HG03457 (cell line): Measurements from ENCODE around the gene PPP6R2.

Experiments used
- ATAC-seq: cut with Tn5 transposase; IDR thresholded peaks from one replicate; pipeline ENCODE4 v1.9.1; 2021; ENCODE audit warnings: moderate number of reproducible peaks; ENCODE audit not compliant: unreplicated experiment

The PPP6R2 gene

GRCh38 chr22:50464451-50464850, 121.3 kb downstream of the PPP6R2 start:
- no peak for ATAC-seq

DNA sequence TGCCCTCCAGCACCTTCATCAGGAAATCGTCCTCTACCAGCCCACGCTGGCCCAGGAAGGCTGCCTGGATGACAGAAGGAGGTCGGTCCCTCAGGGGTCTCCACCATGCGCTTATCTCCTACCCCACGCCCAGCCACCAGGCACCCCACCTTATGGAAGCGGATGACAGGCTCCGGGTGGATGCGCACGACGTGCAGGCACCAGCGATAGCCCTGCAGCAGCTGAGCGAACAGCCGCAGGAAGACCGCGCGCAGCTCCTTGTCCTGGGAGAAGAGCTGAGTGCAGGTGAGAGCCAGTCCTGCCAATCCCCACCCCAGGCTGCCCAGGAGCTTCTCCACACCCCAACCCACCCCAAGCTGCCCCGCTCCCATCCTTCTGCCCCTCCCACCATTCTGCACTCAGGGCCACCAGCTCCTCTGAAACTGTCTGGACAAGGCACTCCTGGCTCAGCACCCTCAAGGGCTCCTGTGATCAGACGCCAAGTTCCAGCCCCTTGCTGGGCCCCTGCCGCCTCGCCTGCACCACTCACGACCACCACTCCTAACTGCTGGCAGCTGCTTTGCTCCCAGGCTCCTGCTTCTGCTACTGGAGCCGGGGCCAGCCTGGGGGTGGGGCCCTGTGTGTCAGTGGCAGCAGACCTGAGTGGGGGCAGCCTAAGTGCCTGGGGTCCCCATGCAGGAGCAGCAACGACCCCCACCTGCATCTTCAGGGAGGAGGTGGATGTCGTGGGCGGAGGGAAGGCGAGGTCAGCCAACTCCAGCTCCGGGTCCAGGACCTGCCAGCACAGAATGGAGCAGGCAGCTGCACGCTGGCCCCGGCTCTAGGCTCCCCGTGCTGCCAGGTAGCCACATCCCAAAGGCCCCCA, 122.2 kb downstream of the PPP6R2 start:
- ATAC-seq: no peak

- no peak for ATAC-seq
Observed at GRCh38 chr22:50467341-50467740, 124.2 kb downstream of the PPP6R2 start.

GRCh38 chr22:50467773-50468440, 124.8 kb downstream of the PPP6R2 start:
- no peak for ATAC-seq

- ATAC-seq: no peak
Observed at GRCh38 chr22:50468626-50469025, 125.5 kb downstream of the PPP6R2 start.

DNA sequence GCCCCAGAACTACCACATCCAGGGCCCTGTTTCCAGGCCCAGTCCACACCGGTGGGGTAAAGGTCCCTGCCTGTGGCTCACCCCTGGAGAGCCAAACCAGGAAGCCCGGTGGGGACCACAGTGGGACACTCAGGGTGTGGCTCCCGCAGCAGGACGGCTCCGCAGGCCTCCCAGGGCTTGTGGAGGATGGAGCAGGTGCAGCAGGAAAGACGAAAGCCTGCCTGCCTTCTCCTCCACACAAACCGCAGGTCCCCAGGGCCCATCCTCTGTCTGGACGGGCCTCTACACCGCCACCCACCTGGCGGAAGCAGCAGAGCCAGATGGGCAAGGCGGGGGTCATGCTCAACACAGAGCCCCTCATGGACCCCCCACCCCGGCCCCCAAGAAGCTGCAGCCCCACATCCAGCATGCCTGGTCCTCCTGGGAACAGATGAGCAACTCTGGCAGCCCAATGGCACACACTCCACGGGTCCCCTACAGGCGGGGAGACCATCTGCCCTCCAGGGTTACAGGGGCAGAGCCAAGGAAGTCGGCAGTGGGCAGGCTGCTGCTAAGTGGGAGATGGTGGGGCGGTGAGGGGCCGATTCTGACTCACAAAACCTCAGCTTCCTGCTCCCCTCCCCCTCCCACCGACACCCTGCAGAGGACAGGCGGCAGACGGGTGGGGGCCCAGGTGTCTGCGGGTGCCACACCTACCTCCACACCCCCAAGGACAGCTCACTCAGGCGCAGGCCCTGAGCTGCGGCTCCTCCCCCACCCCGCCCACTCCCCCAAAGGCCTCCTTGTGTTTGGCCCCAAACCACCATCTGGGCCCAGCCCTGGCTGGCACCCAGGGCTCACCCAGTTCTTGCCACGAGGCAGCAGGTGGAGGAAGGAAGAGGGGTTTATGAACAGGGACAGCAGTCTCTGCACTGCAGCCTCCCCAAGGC, 126.5 kb downstream of the PPP6R2 start:
- peak; percentile 28 for ATAC-seq

DNA sequence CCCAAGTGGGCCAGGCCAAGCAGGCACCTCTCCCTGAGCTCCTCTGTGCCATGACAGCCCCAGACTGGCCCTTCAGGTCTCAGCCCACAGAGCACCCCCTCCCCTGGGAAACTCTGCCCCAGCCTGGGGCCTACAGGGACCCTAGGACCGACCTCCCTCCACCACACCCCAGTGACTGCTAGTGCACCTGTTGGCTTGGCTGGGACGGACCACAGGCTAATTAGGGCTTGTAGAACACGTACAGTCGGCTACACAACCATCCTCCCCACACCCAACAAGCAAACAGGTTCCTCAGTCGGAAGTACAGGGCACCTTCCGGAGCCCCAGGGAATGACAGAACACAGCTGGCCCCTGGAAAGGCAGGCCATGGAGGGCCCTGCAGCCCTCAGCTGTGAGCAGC, 127.4 kb downstream of the PPP6R2 start:
- peak; percentile 2 for ATAC-seq

GRCh38 chr22:50471197-50471847, 128.2 kb downstream of the PPP6R2 start:
- ATAC-seq: no peak

GRCh38 chr22:50471962-50472361, 128.8 kb downstream of the PPP6R2 start:
- ATAC-seq: no peak

DNA sequence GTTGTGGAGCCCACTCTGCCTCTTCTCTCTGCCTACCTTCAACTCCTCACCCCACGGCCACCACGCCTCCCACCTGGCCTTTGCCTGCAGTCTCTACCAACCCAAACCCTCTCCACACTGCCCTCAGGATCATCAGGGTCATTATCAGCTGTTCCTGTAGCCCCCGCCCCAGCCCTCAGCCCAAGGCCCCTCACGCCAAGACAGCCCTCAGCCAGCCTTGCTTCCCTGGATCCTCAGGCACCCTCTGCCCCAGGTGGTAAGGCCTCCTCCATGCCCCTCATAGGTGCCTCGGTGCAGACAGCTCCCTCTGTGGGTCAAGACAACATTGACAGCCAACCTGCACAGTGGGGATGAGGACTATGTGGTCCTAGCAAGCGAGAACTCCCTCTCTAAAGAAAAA, 130.0 kb downstream of the PPP6R2 start:
- no peak for ATAC-seq

- ATAC-seq: no peak
Observed at GRCh38 chr22:50473855-50474671, 130.9 kb downstream of the PPP6R2 start.

DNA sequence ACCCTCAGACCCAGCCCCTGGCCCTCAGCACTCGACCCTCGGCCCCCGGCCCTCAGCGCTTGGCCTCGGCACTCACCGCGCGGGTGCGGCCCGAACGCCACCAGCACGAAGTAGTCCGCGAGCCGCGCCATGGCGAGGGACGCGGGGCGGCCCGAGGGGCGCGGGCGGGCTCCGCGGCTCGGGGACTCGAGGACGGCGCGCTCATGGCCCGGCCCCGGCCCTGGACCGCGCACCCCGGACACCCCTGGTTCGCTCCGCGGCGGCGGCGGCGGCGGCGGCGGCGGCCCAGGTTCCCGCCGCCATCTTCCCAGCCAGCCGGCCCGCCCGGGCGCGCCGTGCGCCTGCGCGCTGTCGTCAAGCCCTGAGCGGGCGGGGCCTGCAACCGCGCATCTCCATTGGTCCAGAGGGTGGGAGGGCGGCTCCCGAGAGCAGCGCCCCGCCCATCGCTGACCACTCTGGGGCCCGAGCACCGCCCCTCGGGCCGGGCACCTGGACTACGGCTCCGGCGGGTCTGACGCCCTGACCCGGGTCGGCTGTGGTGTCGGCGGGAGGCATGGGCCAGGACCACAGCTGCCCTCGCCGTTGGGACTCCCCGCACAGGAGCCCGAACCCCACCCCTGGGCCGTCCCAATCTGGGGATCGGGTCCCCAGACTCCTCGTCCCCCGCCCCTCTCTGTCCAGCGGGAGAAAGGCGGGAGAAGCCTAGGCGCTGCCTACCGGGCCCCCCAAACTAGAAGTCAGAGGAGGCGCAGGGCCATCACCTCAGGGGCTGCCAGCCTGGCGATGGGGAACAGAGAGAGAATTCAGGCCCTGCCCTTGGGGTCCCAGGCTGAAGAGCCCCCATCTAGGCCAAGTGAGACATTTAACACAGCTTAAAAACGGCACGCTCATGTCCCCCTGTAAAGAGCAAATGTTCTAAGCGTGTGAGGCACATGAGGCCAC, 131.9 kb downstream of the PPP6R2 start, which contains the start of gene SBF1:
Gene SBF1, minus strand, starts transcription at position 326 of the 942 bp plus-strand sequence. Its CDS starts 195 bp downstream, at position 131.
- ATAC-seq: peak; percentile 42

DNA sequence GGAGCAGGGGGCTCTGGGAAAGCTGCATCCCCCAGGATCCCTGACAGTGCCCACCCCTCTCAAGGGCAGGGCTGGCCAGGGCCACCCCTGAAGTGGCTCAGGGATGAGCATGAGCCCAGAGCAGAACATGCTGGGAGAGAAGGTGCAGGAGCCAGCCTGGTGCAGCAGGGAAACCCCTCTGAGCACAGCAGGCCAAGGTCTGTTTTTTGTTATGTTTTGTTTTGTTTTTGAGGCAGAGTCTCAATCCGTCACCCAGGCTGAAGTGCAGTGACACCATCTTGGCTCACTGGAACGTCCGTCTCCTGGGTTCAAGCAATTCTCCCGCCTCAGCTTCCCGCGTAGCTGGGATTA, 132.5 kb downstream of the PPP6R2 start:
- ATAC-seq: no peak

GRCh38 chr22:50476868-50477267, 133.7 kb downstream of the PPP6R2 start:
- ATAC-seq: no peak

DNA sequence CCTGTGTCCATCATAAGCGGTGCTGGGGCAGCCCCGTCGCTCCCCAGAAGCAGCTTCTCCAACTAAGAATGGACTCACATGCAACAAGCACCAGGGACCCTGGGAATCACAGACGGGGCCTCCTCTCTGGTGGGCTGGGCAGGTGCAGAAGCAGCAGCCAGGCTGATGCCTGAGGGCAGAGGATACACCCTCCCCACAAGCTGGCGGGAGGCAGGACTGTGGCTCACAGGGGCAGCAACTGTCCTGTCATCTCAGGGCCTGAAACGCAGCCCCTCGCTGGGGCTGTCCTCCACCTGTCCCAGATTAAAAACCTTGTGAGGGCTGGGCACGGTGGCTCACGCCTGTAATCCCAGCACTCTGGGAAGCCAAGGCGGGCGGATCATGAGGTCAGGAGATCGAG, 134.8 kb downstream of the PPP6R2 start:
- no peak for ATAC-seq

- no peak for ATAC-seq
Observed at GRCh38 chr22:50479721-50480120, 136.6 kb downstream of the PPP6R2 start.

DNA sequence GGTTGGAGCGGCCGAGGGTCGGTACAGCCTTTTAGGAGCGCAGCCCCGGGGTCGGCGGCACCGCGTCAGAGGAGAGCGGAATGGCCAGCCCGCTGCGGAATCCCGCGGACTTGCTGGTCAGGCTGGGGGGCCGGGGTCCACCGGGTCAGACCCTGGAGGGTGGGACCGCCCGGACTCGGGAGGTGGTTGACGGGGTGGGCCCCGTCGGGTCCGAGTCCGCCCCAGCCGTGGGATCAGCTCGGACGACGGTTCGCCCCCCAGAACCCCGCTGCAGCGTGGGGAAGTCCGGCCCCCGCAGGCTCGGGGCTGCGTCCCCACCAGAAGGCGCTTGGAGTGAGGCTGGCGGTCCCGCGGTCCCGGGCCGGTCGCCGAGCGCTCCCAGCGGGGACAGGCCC, 137.9 kb downstream of the PPP6R2 start:
- no peak for ATAC-seq

DNA sequence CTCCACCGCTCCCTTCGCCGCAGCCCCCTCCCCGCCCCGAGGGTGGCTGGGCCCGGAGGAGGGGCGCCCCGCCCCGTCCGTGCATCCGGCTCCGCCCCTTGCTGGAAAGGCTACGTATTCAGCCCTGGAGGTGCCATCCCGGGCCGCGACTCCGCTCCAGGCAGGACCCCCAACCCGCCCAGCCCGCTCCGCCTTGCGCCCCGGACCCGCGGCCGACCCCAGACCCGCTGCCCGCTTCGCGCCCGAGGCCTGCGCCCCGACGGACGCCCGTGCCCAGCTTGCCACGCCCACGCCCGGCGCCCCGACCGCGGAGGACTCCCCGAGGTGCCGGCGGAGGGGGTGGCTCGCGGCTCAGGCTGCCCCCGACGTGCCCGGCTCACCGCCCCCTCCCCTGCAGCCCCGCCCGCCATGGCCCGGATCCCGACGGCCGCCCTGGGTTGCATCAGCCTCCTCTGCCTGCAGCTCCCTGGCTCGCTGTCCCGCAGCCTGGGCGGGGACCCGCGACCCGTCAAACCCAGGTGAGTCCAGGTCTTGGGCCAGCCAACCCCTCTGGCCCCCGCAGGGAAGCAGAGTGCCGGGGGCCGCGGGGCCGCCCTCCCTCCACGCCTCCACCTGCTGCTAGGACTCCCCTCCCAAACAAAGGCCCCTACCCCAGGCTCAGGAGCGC, 138.4 kb downstream of the PPP6R2 start, which contains the start of gene ADM2:
Gene ADM2, plus strand, starts transcription at position 104 of the 667 bp plus-strand sequence. Its CDS starts 305 bp downstream, at position 409.
- no peak for ATAC-seq
